ENCODE measurements around the gene GM2A. TPM values are rescaled to one million over a fixed set of nuclear protein-coding genes. Genes with fewer than 3 reads are reported as not detected.

The GM2A gene
- total RNA-seq, 1 experiment from 2014 or later: 24.5 TPM

DNA sequence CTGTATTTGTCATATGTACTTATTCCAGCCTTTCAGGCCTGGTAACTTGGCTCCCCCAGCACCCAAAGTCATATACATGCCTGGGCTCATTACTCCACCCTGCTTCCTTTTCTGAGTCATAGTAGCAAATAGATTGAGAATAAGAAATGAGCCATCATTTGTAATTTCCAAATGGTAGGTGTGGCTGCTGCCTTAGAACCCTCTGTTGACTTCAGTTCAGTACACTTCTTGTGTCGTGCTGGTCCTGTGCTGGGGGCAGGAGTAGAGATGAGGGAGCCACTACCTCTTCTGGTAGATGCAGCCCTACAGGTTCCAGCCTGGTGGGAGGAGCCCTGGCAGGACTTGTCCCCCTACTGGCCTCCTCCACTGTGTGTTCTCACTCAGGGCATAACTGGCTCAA lies 11.1 kb downstream of the GM2A start:
- H2AFZ ChIP-seq: no peak overlapping the region
- DNase-seq: peak; percentile 28 to 90
- H3K9me2 ChIP-seq (ENCODE audit: insufficient read depth): no peaks in the 10 kb centered on the region
- H4K20me1 ChIP-seq (ENCODE audit: insufficient read depth): no peaks in the 10 kb centered on the region
- TF ChIP-seq CTCF (conservative IDR thresholded peaks at IDR 0.05) (no peak), EZH2 (IDR thresholded peaks at IDR 0.05; ENCODE audit: low read depth) (no peak)
- H3F3A ChIP-seq (ENCODE audit: insufficient read depth, low read depth): peaks cover 12% of the 10 kb centered on the region; the same call in 1 of the 2 replicates
- BruUV-seq (replicated peaks): no TSS peak
- peak overlapping the region; percentile 57 for H3K27ac ChIP-seq
- H3K36me3 ChIP-seq (ENCODE audit: low read depth): no peaks in the 10 kb centered on the region
- CTCF ChIA-PET: interaction anchor here (0.7 kb wide), 1 partner anchor 11 kb away, joined by 3 read pairs; the partner anchor contains the start of gene GM2A
- H3K9me3 ChIP-seq (ENCODE audit: insufficient read depth, low read depth): no peaks in the 10 kb centered on the region
- no peak overlapping the region for H3K4me3 ChIP-seq
- no peaks in the 10 kb centered on the region for H3K79me2 ChIP-seq (ENCODE audit: low read depth)
- H3K27me3 ChIP-seq (ENCODE audit: insufficient read depth, low read depth): no peaks in the 10 kb centered on the region
- H3K4me1 ChIP-seq (replicated peaks; ENCODE audit: insufficient read depth): peaks cover 20% of the 10 kb centered on the region
- intact Hi-C loops (cut with micrococcal nuclease; ENCODE audit: unreplicated experiment): no loop called here
- POLR2A ChIA-PET (ENCODE audit: unreplicated experiment): no interaction called here
- H3K4me2 ChIP-seq: peak overlapping the region; percentile 30

DNA sequence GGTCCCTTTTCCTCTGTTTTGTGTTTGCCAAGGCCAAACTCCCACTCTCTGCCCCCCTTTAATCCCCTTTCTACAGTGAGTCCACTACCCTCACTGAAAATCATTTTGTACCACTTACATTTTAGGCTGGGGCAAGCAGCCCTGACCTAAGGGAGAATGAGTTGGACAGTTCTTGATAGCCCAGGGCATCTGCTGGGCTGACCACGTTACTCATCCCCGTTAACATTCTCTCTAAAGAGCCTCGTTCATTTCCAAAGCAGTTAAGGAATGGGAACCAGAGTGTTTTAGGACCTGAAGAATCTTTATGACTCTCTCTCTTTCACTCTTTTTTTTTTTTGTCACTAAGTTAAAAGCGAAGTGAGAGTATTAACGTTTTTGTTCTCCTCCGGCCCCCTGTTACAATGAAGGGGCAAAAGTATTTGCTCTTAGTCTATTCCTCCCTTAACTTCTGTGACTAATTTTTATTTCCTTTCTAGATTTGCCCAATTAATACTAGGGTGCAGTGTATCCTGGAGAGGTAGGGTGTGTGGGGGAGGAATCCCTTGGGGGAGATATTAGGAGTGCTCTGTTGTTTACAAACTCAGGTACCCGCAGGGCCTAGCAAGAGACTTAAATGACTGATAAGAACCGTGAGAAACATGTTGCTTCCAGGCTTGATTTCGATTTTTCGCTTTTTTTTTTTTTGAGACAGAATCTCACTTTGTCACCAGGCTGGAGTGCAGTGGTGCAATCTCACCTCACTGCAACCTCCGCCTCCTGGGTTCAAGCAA lies 14.7 kb downstream of the GM2A start:
- ChIA-PET POLR2A (ENCODE audit: unreplicated experiment) (no interaction called here), CTCF (interaction anchor here (0.7 kb wide), 1 partner anchor 15 kb away, joined by 5 read pairs; the partner anchor contains the start of gene GM2A)
- H3K4me2 ChIP-seq: no peak overlapping the region
- H3K27ac ChIP-seq: no peak overlapping the region
- no peaks in the 10 kb centered on the region for H3K9me2 ChIP-seq (ENCODE audit: insufficient read depth)
- TF ChIP-seq EZH2 (IDR thresholded peaks at IDR 0.05; ENCODE audit: low read depth): no peak
- TF ChIP-seq CTCF (conservative IDR thresholded peaks at IDR 0.05): no peak
- H2AFZ ChIP-seq: no peak overlapping the region
- no TSS peak for BruUV-seq (replicated peaks)
- peaks cover 20% of the 10 kb centered on the region for H3K4me1 ChIP-seq (replicated peaks; ENCODE audit: insufficient read depth)
- peaks cover 12% of the 10 kb centered on the region; the same call in 1 of the 2 replicates for H3F3A ChIP-seq (ENCODE audit: insufficient read depth, low read depth)
- H4K20me1 ChIP-seq (ENCODE audit: insufficient read depth): no peaks in the 10 kb centered on the region
- DNase-seq: peak in 1 of 2 experiments; percentile 10
- no peaks in the 10 kb centered on the region for H3K36me3 ChIP-seq (ENCODE audit: low read depth)
- H3K9me3 ChIP-seq (ENCODE audit: insufficient read depth, low read depth): no peaks in the 10 kb centered on the region
- H3K27me3 ChIP-seq (ENCODE audit: insufficient read depth, low read depth): no peaks in the 10 kb centered on the region
- intact Hi-C loops (cut with micrococcal nuclease; ENCODE audit: unreplicated experiment): no loop called here
- no peak overlapping the region for H3K4me3 ChIP-seq
- no peaks in the 10 kb centered on the region for H3K79me2 ChIP-seq (ENCODE audit: low read depth)

GRCh38 chr5:151270599-151270998 lies 17.6 kb downstream of the GM2A start:
- H3K36me3 ChIP-seq (ENCODE audit: low read depth): no peaks in the 10 kb centered on the region
- BruUV-seq (replicated peaks): no TSS peak
- CTCF ChIA-PET: no interaction called here
- DNase-seq: peak in 1 of 2 experiments; percentile 60
- no peak overlapping the region for H3K4me2 ChIP-seq
- H3K27me3 ChIP-seq (ENCODE audit: insufficient read depth, low read depth): no peaks in the 10 kb centered on the region
- POLR2A ChIA-PET (ENCODE audit: unreplicated experiment): no interaction called here
- H3K79me2 ChIP-seq (ENCODE audit: low read depth): no peaks in the 10 kb centered on the region
- intact Hi-C loops (cut with micrococcal nuclease; ENCODE audit: unreplicated experiment): no loop called here
- no peaks in the 10 kb centered on the region for H3K9me2 ChIP-seq (ENCODE audit: insufficient read depth)
- H3K27ac ChIP-seq: no peak overlapping the region
- H3K4me3 ChIP-seq: no peak overlapping the region
- peaks cover 7% of the 10 kb centered on the region; the same call in 1 of the 2 replicates for H3K4me1 ChIP-seq (replicated peaks; ENCODE audit: insufficient read depth)
- H3F3A ChIP-seq (ENCODE audit: insufficient read depth, low read depth): 0 out of 2 replicates have a peak, but pooled peaks cover 7% of the 10 kb centered on the region
- TF ChIP-seq EZH2 (IDR thresholded peaks at IDR 0.05; ENCODE audit: low read depth): no peak
- no peak for TF ChIP-seq CTCF (conservative IDR thresholded peaks at IDR 0.05)
- H3K9me3 ChIP-seq (ENCODE audit: insufficient read depth, low read depth): no peaks in the 10 kb centered on the region
- no peaks in the 10 kb centered on the region for H4K20me1 ChIP-seq (ENCODE audit: insufficient read depth)
- no peak overlapping the region for H2AFZ ChIP-seq
